ENCODE measurements around the gene IFFO2. TPM values are rescaled to one million over a fixed set of nuclear protein-coding genes. Genes with fewer than 3 reads are reported as not detected.
A peak's percentile ranks its signal among the peaks of the same experiment; 100 is the strongest.
"Not testable (repeated sequence)": the region's sequence is repeated elsewhere in the genome, so short reads cannot be mapped to it uniquely, and the experiment has no call there.

Gene IFFO2
- total RNA-seq, 1 donor from 2014 or later = 7.6 TPM

DNA sequence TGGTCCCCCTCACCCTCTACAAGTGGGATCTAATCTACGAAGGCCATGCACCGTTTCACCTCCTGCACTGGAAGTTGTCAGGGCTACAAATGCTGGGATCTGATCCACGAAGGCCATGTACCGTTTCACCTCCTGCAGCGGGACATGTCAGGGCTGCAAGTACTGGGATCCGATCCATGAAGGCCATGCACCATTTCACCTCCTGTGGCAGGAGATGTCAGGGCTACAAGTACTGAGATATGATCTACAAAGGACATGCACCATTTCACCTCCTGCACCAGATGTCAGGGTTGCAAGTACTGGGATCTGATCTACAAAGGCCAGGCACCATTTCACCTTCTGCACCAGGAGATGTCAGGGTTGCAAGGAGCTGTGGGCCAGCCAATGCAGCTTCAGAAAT, 61.2 kb downstream of the IFFO2 start:
- no peak for DNase-seq (ENCODE audit: low read depth in 2 of 2)

DNA sequence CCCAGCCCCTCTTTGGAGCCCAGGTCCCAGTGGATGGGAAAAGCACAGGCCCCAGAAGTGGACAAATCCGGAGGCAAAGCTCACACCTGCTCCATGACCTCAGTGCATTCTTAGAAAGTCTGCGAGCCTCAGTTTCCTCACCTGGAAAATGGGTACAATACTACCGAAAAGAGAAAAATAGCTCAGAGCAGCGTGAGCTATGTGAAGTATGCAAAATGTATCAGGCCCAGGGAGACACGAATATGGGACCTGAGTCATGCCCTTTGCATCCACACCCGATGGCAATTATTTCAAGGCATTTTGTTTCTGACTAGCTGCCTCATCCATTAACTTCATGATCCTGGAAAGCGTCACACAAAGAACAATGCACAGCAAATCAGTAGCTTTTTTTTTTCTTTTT, 63.4 kb downstream of the IFFO2 start:
- no peak for DNase-seq (ENCODE audit: low read depth in 2 of 2)

GRCh38 chr1:18891858-18892257, 64.6 kb downstream of the IFFO2 start:
- DNase-seq (ENCODE audit: low read depth in 2 of 2) = not testable (repeated sequence)

- no peak for DNase-seq (ENCODE audit: low read depth in 2 of 2)
These were observed 65.1 kb downstream of the IFFO2 start for GRCh38 chr1:18891426-18891780.

- DNase-seq (ENCODE audit: low read depth in 2 of 2) = no peak
These were observed 65.6 kb downstream of the IFFO2 start for GRCh38 chr1:18890706-18891425.

DNA sequence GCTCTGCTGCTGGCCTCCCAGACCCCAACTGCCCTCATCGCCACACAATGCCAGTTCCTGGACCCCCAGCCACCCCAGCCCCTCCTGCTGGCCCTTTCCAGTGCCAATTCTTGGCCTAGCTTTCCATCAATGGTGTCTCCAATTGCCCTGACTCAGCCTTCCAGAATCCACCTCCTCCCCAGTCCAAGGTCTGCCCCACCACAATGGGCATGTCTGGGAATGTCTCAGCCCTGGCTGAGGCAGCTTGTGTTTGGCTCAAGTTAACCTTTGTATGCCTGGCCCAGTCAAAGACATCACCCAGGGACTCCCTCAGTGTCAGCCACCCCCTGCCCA, 70.5 kb downstream of the IFFO2 start:
- no peak for DNase-seq (ENCODE audit: low read depth in 2 of 2)

DNA sequence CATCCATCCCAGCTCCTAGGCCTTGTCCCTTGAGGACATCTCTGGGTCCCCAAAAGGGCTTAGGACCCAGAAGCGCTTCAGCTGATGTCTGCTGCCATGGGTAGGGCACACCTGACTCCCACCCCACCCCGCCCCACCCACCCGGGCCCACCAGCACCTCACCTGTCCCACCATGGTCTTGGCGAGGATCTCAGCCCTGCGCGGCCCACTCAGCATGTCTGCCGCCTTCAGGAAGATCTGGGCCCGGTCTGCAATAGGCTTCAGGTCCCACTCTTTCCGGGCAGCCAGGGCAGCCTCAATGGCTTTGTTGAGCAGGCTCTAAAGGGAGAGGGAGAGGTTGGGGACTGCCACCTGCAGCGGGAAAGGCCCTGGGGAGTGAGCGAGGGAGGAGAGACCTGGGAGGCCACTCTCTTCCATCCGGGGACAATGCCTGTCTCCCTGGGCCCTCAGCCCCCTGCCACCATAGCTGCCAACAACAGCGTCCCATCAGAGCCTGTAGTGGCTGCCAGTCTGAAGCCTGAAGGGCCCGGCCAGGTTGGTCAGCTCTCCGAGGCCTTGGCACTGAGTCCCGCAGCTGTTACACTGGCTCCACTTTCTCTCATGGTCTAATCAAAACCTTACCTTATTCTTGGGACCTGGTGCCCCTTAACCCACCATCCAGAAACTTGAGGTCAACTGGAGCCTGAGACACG, 71.0 kb downstream of the IFFO2 start:
- DNase-seq (ENCODE audit: low read depth in 2 of 2) = no peak

DNA sequence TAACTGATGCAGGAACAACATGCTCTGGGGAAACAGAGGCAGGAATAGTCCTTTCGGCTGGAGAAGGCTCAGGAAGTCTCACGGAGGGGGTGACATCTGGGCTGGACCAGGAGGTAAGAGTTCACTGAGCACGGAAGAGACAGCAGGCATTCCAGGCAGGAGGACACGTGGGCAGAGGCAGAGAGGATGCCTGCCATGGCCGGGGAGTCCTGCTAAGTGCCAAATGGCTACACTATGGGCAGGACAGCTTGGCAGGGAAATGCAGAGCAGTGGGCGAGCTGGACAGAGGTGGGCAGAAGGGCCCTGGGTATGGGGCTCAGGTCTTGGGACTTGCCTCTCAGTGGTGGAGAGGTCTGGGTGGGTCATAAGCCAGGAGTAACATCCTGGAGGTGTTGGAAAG, 71.7 kb downstream of the IFFO2 start:
- DNase-seq (ENCODE audit: low read depth in 2 of 2) = no peak

GRCh38 chr1:18884419-18884717, 72.1 kb downstream of the IFFO2 start:
- no peak for DNase-seq (ENCODE audit: low read depth in 2 of 2)

- peak; percentile 38 to 78 for DNase-seq (ENCODE audit: low read depth in 2 of 2)
These were observed 72.6 kb downstream of the IFFO2 start for GRCh38 chr1:18883636-18884418.

DNA sequence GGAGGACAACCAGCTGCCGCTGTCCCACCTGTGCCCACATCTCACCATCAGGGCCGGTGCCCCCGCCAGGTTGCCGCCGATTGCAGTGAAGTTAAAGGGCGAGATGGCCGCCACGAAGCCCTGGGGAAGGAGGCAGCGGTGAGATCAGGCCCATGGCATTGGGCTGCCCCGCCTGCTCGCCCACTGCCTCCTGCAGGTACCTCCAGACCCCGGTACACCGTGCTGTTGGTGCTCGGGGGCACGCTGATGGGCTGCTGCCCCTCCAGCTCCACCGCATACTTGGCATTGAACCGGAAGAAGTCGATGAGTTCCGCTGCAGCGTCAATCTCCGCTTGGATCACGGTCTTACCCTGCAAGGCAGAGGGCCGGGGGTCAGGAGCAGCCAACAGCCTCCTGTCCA, 73.4 kb downstream of the IFFO2 start:
- no peak for DNase-seq (ENCODE audit: low read depth in 2 of 2)

GRCh38 chr1:18882486-18882885, 74.0 kb downstream of the IFFO2 start:
- DNase-seq (ENCODE audit: low read depth in 2 of 2) = no peak

DNA sequence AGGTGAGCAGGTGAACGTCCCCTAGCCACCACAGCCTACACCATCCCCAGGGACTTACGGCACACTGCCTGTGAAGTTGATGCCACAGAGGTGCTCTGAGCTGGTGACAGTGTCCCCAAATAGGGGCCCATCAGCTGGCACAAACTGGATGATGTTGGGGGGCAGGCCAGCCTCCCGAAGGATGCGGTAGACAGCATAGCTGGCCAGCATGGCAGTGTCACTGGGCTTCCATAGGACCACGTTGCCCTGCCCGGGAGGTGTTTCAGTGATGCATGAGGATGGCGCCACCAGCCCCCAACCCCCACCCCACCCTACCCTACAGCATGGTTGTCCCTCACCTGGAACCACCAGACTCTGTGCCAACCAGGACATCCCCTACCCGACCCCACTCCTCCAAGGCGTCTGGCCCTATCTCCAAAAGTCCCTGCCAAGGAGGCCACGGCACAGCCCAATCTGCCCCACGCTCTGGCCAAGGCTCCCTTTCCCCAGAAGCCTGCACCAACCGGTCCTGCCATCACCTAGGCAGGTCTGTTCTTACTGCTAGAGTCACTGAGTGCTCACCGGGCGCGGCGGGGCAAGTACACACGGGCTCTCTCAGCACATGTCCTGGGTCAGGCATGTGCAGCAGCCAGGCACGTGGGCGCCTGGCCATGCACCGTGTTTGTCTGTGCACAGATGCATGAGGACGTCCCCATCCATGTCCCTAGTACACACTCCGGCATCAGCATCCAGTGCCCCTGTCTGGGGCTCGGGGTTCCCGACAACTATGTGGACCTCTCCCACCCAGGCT, 74.6 kb downstream of the IFFO2 start:
- no peak for DNase-seq (ENCODE audit: low read depth in 2 of 2)

- DNase-seq (ENCODE audit: low read depth in 2 of 2) = no peak
These were observed 75.3 kb downstream of the IFFO2 start for GRCh38 chr1:18881164-18881563.

GRCh38 chr1:18880585-18880984, 75.9 kb downstream of the IFFO2 start:
- no peak for DNase-seq (ENCODE audit: low read depth in 2 of 2)

DNA sequence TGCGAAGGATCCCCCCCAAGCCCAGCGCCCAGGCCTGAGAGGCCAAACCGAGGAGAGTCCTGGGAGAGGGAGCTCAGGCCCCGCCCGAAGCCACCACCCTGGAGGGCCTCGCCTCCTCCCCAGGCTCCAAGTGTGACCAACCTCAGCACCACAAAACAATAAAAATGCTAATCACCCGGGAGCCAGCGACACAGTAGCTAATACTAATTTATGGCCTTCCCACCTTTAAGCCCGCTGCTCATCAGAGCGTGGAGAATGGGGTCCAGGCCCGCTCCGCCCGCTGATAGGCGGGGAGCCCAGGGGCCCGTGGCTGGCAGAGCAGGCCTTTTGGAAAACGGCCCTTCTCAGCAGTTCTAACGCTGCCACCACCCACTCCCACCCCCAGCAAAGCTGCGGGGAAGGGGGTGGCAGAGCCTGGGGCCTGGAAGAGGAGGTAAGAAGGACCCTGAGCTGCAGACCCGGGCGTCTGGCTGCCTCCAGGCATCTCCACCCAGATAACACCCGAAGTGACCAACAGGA, 76.6 kb downstream of the IFFO2 start:
- DNase-seq (ENCODE audit: low read depth in 2 of 2) = no peak

DNA sequence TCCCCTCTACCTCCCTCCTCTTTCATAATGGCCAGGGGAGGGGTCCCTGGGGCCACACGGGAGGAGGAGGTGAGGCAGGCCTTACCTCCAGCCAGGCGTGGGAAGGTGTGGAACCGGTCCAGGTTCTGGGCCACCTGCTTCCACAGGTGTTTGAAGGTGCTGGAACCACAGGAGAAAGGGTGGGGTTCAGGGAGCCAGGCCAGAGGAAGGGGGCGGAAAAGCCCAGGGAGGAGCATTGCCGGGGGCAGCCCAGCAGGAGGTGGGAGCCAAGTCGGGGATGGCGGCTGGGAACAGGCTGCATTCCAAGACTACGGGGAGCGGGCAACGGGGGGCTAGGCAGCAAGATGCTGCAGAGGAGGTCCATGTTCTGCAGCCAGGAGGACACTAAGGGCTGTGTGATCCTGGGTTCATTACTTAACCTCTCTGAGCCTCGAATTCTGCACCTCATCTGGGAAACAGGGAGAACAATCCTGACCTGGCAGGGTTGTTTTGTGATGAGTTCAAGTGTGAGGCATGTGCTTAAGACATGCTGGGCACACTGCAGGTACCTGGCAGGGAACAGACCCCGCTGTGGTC, 77.2 kb downstream of the IFFO2 start:
- no peak for DNase-seq (ENCODE audit: low read depth in 2 of 2)

DNA sequence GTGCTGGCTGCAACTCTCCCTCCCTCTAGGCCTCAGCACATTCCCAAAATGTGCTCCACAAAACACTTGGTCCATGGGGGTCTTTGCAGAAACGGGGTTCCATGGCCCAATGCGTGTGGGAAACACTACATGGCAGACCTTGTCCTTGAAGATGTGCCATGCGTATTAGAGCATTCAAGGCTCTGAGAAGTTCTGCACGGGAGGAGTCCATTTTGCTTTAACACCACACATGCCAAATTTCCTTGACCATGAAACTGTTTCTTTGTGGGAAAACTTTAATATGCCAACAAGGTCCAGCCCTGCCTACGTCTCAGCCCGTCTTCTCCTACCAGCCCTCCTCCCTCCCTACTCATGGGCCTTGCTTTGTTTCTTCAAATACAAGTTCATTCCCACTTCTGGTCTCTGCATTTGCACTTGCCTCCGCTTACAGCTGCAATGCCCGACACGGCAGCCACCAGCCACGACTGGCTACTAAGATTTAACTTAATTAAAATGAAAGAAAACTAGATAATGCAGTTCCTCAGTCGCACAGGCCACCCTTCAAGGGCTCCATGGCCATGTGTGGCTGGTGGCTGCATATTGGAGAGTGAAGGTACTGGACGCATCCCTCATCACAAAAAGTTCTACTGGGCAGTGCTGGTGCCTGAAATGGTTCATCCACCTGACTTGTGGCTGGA, 77.8 kb downstream of the IFFO2 start:
- DNase-seq (ENCODE audit: low read depth in 2 of 2) = no peak

DNA sequence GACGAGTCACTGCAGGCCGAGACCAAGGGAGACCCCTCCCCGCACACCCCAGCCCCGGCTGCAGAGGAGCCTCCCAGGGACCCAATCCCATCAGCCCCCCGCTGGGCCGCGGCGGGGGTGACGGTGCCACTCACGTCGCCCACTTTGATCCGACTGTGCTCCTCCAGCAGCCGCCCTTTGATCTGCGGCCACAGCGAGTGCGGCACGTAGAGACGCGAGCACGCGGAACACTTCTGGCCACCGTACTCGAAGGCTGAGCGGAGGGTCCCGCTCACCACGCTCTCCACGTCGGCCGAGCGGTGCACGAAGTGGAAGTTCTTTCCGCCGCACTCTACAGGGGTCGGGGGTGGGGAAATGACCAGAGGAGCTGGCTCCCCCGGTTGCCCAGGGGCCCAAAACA, 79.2 kb downstream of the IFFO2 start:
- DNase-seq (ENCODE audit: low read depth in 2 of 2) = no peak

- DNase-seq (ENCODE audit: low read depth in 2 of 2) = no peak
These were observed 80.3 kb downstream of the IFFO2 start for GRCh38 chr1:18876210-18876609.

- DNase-seq (ENCODE audit: low read depth in 2 of 2) = no peak
These were observed 80.7 kb downstream of the IFFO2 start for GRCh38 chr1:18875796-18876128.

All from dermis microvascular lymphatic vessel endothelial cell (primary cell).